K562 (cell line): ENCODE data around the gene PRRG4. TPM values are rescaled to one million over a fixed set of nuclear protein-coding genes. Genes with fewer than 3 reads are reported as not detected.

ENCODE experiments used
- CBFB ChIP-seq: sonication (generic); formaldehyde crosslinking; IDR thresholded peaks from 2 replicates; pipeline ENCODE4 v1.4.0; 2020; ENCODE audit warnings: mild to moderate bottlenecking, missing genetic modification reagents
- CTCF ChIP-seq, 3 experiments: IDR thresholded peaks in 2 of 3; conservative IDR thresholded peaks in 1 of 3; 2 replicates each; pipeline ENCODE4 v1.5.1; 2011 to 2012; ENCODE audit warnings: low read length in 3 of 3, mild to moderate bottlenecking in 3 of 3, control low read depth in 2 of 3, improper control_type of control experiment in 1 of 3, inconsistent platforms in 1 of 3, low read depth in 1 of 3, mixed read lengths in 1 of 3, moderate library complexity in 1 of 3; ENCODE audit not compliant: insufficient read depth in 2 of 3
- HMBOX1 ChIP-seq: sonication (generic); IDR thresholded peaks from 2 replicates; pipeline ENCODE4 v1.6.1; 2016
- HNRNPLL ChIP-seq: fragments of 200-400 bp; formaldehyde crosslinking; IDR thresholded peaks from 2 replicates; pipeline ENCODE4 v1.6.1; 2017; ENCODE audit warnings: low read length, low read depth, mild to moderate bottlenecking; ENCODE audit not compliant: poor library complexity, severe bottlenecking
- JUNB ChIP-seq: fragments of 450-650 bp; formaldehyde crosslinking; conservative IDR thresholded peaks from 2 replicates; pipeline ENCODE4 v1.4.0; 2020; ENCODE audit warnings: mild to moderate bottlenecking
- KLF1 ChIP-seq: fragments of 450-650 bp; IDR thresholded peaks from 2 replicates; pipeline ENCODE4 v1.6.1; 2016; ENCODE audit warnings: missing genetic modification characterization, missing compliant biosample characterization
- ZNF175 ChIP-seq: fragments of 200-800 bp; sonication (Bioruptor generic); IDR thresholded peaks from 2 replicates; pipeline ENCODE4 v1.6.1; 2016; ENCODE audit warnings: low read depth, mild to moderate bottlenecking, missing genetic modification characterization, missing compliant biosample characterization
- polyA plus RNA-seq, 8 experiments: library from polyadenylated mRNA; depleted of rRNA in 4 of 8; stranded (reverse) in 5 of 8; unstranded in 3 of 8; fragments of >200 nt; fragmentation: Nextera tagmentation in 2 of 8; fragmentation: Illumina TruSeq in 1 of 8; extraction: Ambion mirVana in 2 of 8; extraction: Trizol in 1 of 8; gene quantifications; 2 replicates each; pipeline versions ENCODE4 v1.2.1 to v1.2.3, GENCODE V29; 2011 to 2014; ENCODE audit warnings: inconsistent platforms in 1 of 8, missing spikeins in 1 of 8
- total RNA-seq, 7 experiments: library from RNA; depleted of rRNA in 6 of 7; stranded (reverse); fragments of >200 nt in 6 of 7; fragmentation: Illumina TruSeq in 2 of 7; extraction: Trizol in 2 of 7; gene quantifications; 2 replicates each; pipeline versions ENCODE4 v1.2.1 to v1.2.3, GENCODE V29; 2011 to 2021; ENCODE audit warnings: low replicate concordance in 1 of 7

PRRG4 gene
- total and polyA plus RNA-seq, 9 of the 15 experiments (the other 6 are each of a cell fraction or from before 2014, with no cell fraction given), result not detected

GRCh38 chr11:32888805-32889204 lies 59.1 kb downstream of the PRRG4 start (continued):
- TF ChIP-seq HMBOX1 (no peak), JUNB (CRISPR knock-in tag) (no peak), CBFB (no peak), HNRNPLL (no peak), KLF1 (no peak), ZNF175 (CRISPR knock-in tag) (no peak), CTCF (IDR thresholded peaks at IDR 0.05 in 2 of 3, conservative IDR thresholded peaks at IDR 0.05 in 1 of 3; ENCODE audit: insufficient read depth in 2 of 3, low read depth in 1 of 3, low read length in 3 of 3) (no peak)
